Stimulated activated naive CD8-positive, alpha-beta T cell treated with anti-CD3 and anti-CD28 coated beads, Interleukin-15, amount 100 ng/mL, for 72 hours (primary cell): ENCODE data around the gene KIF2C.
A peak's percentile ranks its signal among the peaks of the same experiment; 100 is the strongest.
"Not testable (repeated sequence)": the region's sequence is repeated elsewhere in the genome, so short reads cannot be mapped to it uniquely, and the experiment has no call there.

ENCODE experiments used
- ATAC-seq: fragments of 150-1000 bp; cut with Tn5 transposase; 2 replicates; pipeline ENCODE4 v1.10.0; 2021; ENCODE audit warnings: mild to moderate bottlenecking, moderate library complexity
- DNase-seq, 2 donors: peaks; one replicate each; pipeline ENCODE4 v3.0.0; 2021 to 2022
- H3K27ac Mint-ChIP-seq, 2 donors: one replicate each; pipeline ENCODE4 v1.8.0; 2022; ENCODE audit warnings: mild to moderate bottlenecking in 2 of 2, mixed read lengths in 2 of 2, moderate library complexity in 2 of 2
- H3K27me3 Mint-ChIP-seq: one replicate; pipeline ENCODE4 v1.8.0; 2022; ENCODE audit warnings: mixed read lengths
- H3K4me1 Mint-ChIP-seq: one replicate; pipeline ENCODE4 v1.8.0; 2022; ENCODE audit warnings: mild to moderate bottlenecking, mixed read lengths
- H3K4me3 Mint-ChIP-seq, 2 donors: one replicate each; pipeline ENCODE4 v1.8.0; 2022; ENCODE audit warnings: mild to moderate bottlenecking in 2 of 2, mixed read lengths in 2 of 2, moderate library complexity in 1 of 2
- H3K9me3 Mint-ChIP-seq, 2 donors: one replicate each; pipeline ENCODE4 v1.8.0; 2022; ENCODE audit warnings: mixed read lengths in 2 of 2

Gene KIF2C

DNA sequence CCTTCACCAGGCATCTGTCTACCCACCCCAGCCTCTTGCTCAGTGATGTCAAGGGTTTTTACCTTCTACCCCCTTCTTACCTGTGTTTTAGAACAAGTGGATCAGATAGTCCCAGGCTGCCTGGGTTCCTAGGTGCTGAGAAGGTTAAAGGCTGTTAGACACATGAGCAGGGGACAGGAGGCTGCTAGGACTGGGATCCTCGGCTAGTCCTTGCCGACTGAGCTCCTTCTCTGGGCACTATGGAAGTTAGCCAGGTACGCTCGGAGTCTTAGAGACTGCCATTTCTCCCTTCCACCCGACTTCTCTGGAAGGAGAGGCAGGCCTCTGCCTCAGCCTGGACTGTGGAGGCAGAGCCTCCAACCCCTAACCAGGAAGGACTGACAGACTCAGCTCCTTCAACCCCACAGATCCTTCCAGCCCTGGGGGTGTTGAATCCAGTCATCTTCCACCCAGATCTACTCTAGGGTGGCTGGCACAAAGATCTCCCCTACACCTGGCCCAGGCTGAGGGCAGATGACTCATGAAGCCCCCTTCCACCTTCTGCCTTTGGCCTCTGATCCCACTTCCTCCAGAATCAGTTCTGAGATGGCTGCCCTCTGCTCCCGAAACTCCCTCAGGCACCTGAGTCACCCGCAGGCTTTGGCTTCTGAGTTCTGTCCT, 67.2 kb downstream of the KIF2C start, which contains the start of gene DYNLT4:
TSS of gene DYNLT4 (minus strand) at position 648 of the 660 bp plus-strand sequence. CDS start 683 bp downstream, outside the sequence.
- no peaks in the 10 kb centered on the region for H3K27me3 Mint-ChIP-seq
- H3K27ac Mint-ChIP-seq = peak within 1 kb of the TSS; percentile 98 to 99
- peak within 1 kb of the TSS; percentile 51 to 88 for H3K4me3 Mint-ChIP-seq
- DNase-seq = no peak
- no peaks in the 10 kb centered on the region for H3K9me3 Mint-ChIP-seq
- peak; percentile 3 for ATAC-seq
- H3K4me1 Mint-ChIP-seq = peaks cover 94% of the 10 kb centered on the region

DNA sequence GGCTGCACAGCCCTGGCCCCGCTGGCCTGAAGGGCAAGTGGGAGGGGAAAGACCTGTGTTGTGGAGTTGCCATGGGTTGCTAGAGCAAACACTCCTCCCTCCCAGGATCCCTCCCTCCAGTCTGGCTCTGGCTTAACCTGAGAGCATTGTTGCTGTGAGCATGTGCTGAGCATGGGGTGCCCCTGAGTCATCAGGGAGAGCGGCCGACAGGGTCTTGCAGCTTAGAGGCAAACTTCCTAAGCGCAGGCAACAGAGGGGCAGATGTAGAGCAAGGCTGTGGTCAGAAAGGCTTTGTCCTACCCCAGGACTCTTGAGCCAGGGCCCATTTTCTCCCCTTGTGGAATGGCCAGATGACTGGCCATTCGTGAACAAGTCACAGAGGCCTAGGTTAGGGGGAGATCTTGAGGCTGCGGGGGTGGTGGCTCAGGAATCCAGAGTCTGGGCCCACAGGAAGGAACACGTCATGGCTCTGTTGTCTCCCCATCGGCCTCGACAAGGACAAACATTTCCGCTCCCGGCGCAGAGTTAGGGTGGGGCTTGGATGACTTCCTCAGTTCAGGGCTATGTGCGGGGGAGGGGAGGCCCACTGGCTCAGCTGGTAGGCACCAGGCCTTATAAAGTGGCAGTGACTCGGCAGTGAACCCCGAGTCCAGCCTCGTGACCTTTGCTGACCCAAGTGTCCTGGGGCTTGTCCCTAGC, 67.9 kb downstream of the KIF2C start:
- peak; percentile 81 to 93 for DNase-seq
- ATAC-seq = peak; percentile 70

DNA sequence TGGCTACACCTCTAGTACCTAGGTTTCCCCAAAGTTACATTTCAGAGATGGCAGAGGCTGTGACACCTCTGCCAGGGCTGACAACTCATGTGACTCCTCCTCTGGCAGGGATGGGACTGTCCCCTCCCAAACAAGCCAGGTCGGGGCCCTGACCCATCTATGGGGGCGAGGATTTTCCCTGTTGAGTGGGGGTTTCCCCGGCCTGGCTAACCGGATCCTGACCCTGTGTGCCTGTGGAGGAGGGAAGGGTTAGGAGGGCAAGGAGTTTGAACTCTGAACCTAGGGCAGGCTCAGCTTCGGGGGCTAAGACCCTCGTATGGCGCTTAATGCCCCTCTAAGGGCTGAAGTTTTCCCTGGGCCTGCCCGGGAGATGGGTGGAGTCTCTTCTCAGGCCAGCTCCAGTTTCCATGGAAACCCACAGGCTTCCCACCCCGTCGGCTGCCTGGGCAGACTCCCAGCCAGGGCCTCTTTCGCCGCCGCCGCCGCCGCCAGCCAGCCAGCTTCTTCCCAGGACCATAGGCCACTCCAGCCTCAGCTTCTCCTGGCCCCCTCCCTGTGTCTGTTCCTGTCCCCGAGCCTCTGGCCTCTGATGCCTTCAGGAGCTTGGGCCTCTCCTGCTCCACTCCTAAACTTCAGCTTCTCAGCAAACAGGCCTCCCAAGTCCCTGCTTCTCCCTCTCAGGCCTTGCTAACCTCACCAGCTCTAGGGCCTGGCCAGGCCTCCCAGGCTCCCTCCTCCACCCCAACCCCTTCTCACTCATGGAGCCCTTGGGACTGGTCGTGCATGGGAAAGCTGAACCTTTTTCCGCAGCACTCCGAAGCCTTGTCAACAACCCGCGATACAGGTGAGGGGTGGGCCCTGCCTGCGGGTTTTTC, 68.7 kb downstream of the KIF2C start, which contains the start of gene BTBD19:
TSS of gene BTBD19 (plus strand) at position 461 of the 875 bp plus-strand sequence. CDS start at position 759, 298 bp downstream.
- H3K4me3 Mint-ChIP-seq = peak within 1 kb of the TSS; percentile 51 to 88
- H3K9me3 Mint-ChIP-seq = no peaks in the 10 kb centered on the region
- H3K4me1 Mint-ChIP-seq = peaks cover 94% of the 10 kb centered on the region
- H3K27me3 Mint-ChIP-seq = no peaks in the 10 kb centered on the region
- DNase-seq = peak; percentile 47 to 53
- peak within 1 kb of the TSS; percentile 98 to 99 for H3K27ac Mint-ChIP-seq
- ATAC-seq = peak; percentile 69

More for the DNA sequence above, 67.9 kb downstream of the KIF2C start:
- no peaks in the 10 kb centered on the region for H3K27me3 Mint-ChIP-seq
- H3K9me3 Mint-ChIP-seq = no peaks in the 10 kb centered on the region
- H3K4me3 Mint-ChIP-seq = peak overlapping the region; percentile 51 to 88
- H3K27ac Mint-ChIP-seq = peak overlapping the region; percentile 98 to 99
- peaks cover 94% of the 10 kb centered on the region for H3K4me1 Mint-ChIP-seq

DNA sequence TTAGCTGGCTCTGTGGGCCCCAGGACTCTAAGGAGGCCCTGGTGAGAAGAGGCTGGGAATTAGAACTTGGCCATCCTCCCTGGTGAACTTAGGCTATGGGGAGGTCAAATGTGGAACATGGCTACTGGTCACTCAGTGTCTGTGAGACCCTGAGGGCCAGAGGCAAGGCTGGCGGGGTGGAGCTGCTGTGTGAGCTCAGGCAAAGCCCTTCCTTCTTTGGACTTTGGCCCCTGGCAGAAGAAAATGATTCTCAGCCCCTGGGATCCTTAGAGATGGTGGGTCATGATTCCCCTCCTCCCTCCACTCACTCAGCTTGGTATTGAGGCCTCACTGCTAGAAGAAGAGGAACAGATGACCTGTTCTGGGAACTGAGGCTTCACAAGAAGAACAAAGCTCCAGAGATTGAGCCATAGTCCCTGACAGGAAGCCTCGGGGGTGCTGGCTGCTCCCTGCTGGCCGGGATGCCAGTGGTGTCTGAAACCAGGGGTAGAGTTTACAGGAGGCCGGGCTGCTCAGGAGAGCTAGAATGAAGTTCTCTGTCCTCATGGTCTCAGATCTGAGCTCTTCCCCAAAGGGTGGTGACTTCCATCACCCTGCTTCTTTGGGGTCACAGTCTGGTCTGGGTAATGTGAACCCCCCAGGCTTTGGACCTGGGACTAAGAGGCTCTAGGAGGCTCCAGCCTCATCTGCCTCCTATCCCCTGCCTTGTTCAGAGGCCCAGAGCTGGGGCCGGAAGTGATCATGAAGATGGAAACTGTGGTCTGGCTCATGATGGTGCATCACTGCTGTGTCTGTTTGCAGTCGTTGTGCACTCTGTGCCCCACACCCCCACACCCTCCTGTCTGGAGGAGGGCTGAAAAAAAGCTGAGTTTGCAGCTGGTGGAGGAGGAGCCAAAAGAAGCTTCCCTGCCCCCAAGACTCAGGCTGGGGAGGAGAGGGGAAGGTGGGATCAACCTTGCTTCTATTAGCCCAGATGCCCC, 69.6 kb downstream of the KIF2C start:
- peak; percentile 76 for ATAC-seq
- Mint-ChIP-seq H3K4me1 (peaks cover 94% of the 10 kb centered on the region), H3K9me3 (no peaks in the 10 kb centered on the region), H3K27me3 (no peaks in the 10 kb centered on the region), H3K27ac (peak overlapping the region; percentile 98 to 99), H3K4me3 (peak overlapping the region; percentile 51 to 88)
- DNase-seq = peak; percentile 82 to 92

DNA sequence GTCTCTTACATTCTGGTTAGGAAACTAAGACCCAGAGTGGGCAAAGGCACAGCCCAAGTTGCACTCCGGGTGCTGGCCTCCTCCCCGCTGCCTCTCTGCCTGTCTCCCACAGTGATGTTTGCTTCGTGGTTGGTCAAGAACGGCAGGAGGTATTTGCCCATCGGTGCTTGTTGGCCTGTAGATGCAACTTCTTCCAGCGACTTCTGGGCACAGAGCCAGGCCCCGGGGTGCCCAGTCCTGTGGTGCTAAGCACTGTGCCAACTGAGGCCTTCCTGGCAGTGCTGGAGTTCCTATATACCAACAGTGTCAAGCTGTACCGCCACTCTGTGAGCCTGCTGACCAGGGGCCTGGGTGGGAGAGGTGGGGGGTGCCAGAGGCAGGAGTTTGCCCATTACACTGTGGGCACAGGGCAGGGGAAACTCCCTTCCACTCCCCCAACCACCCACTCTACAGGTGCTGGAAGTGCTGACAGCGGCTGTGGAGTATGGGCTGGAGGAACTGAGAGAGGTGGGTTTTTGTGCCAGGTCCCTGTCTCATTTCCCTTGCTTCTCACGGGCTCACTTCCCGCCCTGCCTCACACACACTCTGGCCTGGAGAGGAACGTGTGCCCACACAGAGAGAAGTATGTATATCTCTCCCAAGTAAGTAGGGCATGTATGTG, 70.6 kb downstream of the KIF2C start:
- Mint-ChIP-seq H3K9me3 (no peaks in the 10 kb centered on the region), H3K4me3 (peak overlapping the region; percentile 51 to 88), H3K27ac (peak overlapping the region in 1 of 2 donors; percentile 98), H3K27me3 (no peaks in the 10 kb centered on the region), H3K4me1 (peaks cover 94% of the 10 kb centered on the region)
- DNase-seq (no peak), ATAC-seq (no peak)

DNA sequence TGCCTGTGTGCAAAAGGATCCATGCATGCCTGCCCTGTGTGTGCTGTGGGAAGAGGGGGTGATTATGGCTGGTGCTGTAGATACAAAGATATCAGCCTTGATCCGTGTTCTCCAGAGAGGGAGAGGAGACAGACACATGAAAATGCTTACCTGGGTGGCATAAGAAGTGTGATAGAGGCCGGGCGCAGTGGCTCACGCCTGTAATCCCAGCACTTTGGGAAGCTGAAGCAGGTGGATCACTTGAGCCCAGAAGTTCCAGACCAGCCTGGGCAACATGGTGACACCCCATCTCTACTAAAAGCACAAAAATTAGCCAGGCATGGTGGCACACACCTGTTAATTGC, 71.1 kb downstream of the KIF2C start:
- H3K4me3 Mint-ChIP-seq = peak overlapping the region; percentile 51 to 88
- not testable (repeated sequence) for H3K9me3 Mint-ChIP-seq, DNase-seq, H3K27me3 Mint-ChIP-seq, ATAC-seq
- H3K4me1 Mint-ChIP-seq = peaks cover 94% of the 10 kb centered on the region
- H3K27ac Mint-ChIP-seq = peak overlapping the region in 1 of 2 donors; percentile 8

DNA sequence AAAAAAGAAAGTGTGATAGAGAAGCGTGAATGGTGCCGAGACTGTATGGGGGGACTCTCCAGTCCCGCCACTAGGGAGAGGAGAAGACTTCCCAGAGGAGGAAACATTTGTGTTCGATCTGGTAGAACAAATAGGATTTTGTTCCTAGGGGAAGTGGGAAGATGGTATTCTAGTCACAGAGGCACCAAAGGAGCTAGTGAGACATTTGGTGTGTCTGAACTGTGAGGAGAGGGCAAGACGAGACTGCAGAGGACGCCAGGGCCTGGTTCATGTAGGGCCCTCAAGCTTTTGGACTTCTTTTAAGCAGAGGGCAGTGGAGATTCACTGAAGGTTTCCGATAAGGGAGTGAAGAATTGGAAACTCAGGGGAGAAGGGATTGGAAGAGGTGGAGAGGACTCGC, 71.6 kb downstream of the KIF2C start:
- ATAC-seq = no peak

DNA sequence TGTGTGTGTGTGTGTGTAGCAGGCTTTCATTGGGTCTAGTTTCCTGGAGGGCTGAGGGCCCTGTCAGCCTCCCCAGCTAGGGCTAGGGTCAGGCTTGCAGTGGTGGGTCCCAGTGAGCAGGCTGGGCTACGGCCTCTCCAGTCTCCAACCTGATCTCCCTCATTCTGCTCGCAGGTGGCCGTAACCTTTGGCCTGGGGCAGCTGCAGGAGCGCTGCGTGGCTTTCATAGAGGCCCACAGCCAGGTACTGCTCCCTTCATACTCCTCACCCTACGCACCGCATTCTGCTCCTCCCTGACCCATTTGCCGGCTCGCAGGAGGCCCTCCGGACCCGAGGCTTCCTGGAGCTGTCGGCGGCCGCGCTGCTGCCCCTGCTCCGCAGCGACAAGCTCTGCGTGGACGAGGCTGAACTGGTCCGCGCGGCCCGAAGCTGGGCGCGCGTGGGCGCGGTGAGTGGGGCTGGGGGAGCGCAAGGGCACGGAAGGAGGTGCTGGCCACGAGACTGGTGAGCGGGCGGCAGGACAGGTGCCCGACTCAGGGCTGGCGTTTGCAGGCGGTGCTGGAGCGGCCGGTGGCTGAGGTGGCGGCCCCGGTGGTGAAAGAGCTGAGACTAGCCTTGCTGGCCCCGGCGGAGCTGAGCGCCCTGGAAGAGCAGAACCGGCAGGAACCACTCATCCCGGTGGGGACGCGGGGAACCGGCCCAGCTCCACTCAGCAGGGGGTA, 73.3 kb downstream of the KIF2C start:
- Mint-ChIP-seq H3K9me3 (no peaks in the 10 kb centered on the region), H3K27ac (peak overlapping the region in 1 of 2 donors; percentile 62), H3K4me3 (peak overlapping the region; percentile 87 to 95), H3K27me3 (no peaks in the 10 kb centered on the region), H3K4me1 (peaks cover 85% of the 10 kb centered on the region)
- DNase-seq (no peak), ATAC-seq (no peak)

More for the DNA sequence above, 71.6 kb downstream of the KIF2C start:
- H3K27me3 Mint-ChIP-seq = no peaks in the 10 kb centered on the region
- H3K9me3 Mint-ChIP-seq = no peaks in the 10 kb centered on the region
- peak overlapping the region; percentile 55 to 57 for H3K27ac Mint-ChIP-seq
- DNase-seq = no peak
- peaks cover 93% of the 10 kb centered on the region for H3K4me1 Mint-ChIP-seq
- H3K4me3 Mint-ChIP-seq = peak overlapping the region; percentile 51 to 88

DNA sequence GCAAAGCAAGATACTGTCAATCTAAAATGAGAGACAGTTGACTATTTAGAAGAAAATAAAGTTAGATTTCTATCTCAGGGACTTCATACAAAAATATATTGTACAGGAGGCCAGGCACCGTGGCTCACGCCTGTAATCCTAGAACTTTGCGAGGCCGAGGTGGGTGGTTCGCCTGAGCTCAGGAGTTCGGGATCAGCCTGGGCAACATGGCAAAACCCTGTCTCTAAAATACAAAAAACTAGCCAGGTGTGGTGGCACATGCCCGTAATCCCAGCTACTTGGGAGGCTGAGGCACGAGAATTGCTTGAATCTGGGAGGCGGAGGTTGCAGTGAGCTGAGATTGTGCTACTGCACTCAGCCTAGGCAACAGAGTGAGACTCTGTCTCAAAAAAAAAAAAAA, 76.3 kb downstream of the KIF2C start:
- not testable (repeated sequence) for H3K27me3 Mint-ChIP-seq, ATAC-seq, H3K9me3 Mint-ChIP-seq, DNase-seq, H3K4me3 Mint-ChIP-seq
- Mint-ChIP-seq H3K4me1 (peaks cover 85% of the 10 kb centered on the region), H3K27ac (peak overlapping the region in 1 of 2 donors; percentile 58)

DNA sequence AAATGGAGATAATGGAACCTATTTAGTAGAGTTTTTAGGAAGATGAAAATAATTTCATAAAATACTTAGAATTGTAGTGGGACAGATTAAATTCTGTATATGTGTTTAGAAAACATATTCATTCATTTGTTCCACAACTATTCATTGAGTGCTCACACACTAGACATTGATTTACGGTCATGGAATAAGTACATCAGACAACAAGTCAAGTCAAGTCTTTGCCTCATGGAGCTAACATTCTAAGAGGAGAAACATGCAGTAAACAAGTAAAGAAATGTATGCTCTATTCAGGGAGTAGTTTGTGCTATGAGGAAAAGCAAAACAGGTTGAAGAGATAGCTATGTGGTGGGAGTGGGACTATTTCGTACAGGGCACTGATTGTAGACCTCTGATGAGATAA, 77.7 kb downstream of the KIF2C start:
- H3K4me1 Mint-ChIP-seq = peaks cover 79% of the 10 kb centered on the region
- H3K4me3 Mint-ChIP-seq = peak overlapping the region in 1 of 2 donors; percentile 42
- no peaks in the 10 kb centered on the region for H3K9me3 Mint-ChIP-seq
- H3K27me3 Mint-ChIP-seq = no peaks in the 10 kb centered on the region
- no peak overlapping the region for H3K27ac Mint-ChIP-seq
- DNase-seq = no peak
- ATAC-seq = no peak
